GM19099 (cell line): ENCODE results near the gene PAOX.

Experiments used
- POLR2A ChIP-seq: IDR thresholded peaks from 3 replicates; pipeline ENCODE4 v1.6.1; 2011; ENCODE audit warnings: low read depth; ENCODE audit not compliant: insufficient read length; ENCODE audit errors: extremely low read depth

The PAOX gene

GRCh38 chr10:133344236-133344635 is 34.8 kb upstream of the PAOX start:
- no peak for TF ChIP-seq POLR2A

- TF ChIP-seq POLR2A = no peak
These were observed 32.6 kb upstream of the PAOX start for GRCh38 chr10:133346413-133346812.

- TF ChIP-seq POLR2A = no peak
These were observed 31.1 kb upstream of the PAOX start for GRCh38 chr10:133347710-133348517.

- peak; percentile 26 for TF ChIP-seq POLR2A
These were observed 29.9 kb upstream of the PAOX start for GRCh38 chr10:133349160-133349568.

GRCh38 chr10:133349577-133350011 is 29.5 kb upstream of the PAOX start:
- no peak for TF ChIP-seq POLR2A

GRCh38 chr10:133350283-133350949 is 28.6 kb upstream of the PAOX start:
- TF ChIP-seq POLR2A = no peak

- TF ChIP-seq POLR2A = no peak
These were observed 28.1 kb upstream of the PAOX start for GRCh38 chr10:133350950-133351329.

GRCh38 chr10:133351408-133352318 is 27.4 kb upstream of the PAOX start:
- TF ChIP-seq POLR2A = peak; percentile 22

- TF ChIP-seq POLR2A = no peak
These were observed 25.7 kb upstream of the PAOX start for GRCh38 chr10:133353202-133353959.

- no peak for TF ChIP-seq POLR2A
These were observed 25.0 kb upstream of the PAOX start for GRCh38 chr10:133353988-133354605.

- no peak for TF ChIP-seq POLR2A
These were observed 24.3 kb upstream of the PAOX start for GRCh38 chr10:133354672-133355240.

GRCh38 chr10:133355266-133355665 is 23.8 kb upstream of the PAOX start:
- TF ChIP-seq POLR2A = no peak

- TF ChIP-seq POLR2A = no peak
These were observed 23.1 kb upstream of the PAOX start for GRCh38 chr10:133355991-133356390.

GRCh38 chr10:133356549-133357284 is 22.3 kb upstream of the PAOX start:
- no peak for TF ChIP-seq POLR2A
